ENCODE measurements around the gene CCDC30.

- TF ChIP-seq YY1 (IDR thresholded peaks at IDR 0.05; ENCODE audit: low read depth, low read length): no peak
- no peak for TF ChIP-seq E2F4 (IDR thresholded peaks at IDR 0.05; ENCODE audit: low read depth, low read length)
- no peak for TF ChIP-seq SMAD5 (IDR thresholded peaks at IDR 0.05; ENCODE audit: low read depth)
- TF ChIP-seq FOXK2 (IDR thresholded peaks at IDR 0.05): no peak
- no peak for TF ChIP-seq POLR2AphosphoS2 (IDR thresholded peaks at IDR 0.05; ENCODE audit: low read depth, low read length)
- TF ChIP-seq CTCF (IDR thresholded peaks at IDR 0.05 in 2 of 3, conservative IDR thresholded peaks at IDR 0.05 in 1 of 3; ENCODE audit: control insufficient read depth in 2 of 3, extremely low read depth in 1 of 3, insufficient read depth in 1 of 3, low read depth in 3 of 3, low read length in 3 of 3): no peak
- TF ChIP-seq CBX5 (IDR thresholded peaks at IDR 0.05; ENCODE audit: low read depth): no peak
- no peak for TF ChIP-seq SIX5 (IDR thresholded peaks at IDR 0.05; ENCODE audit: low read depth, low read length, severe bottlenecking)
- no peak for TF ChIP-seq EZH2 (IDR thresholded peaks at IDR 0.05; ENCODE audit: borderline replicate concordance, control insufficient read depth, low read depth, low read length)
- TF ChIP-seq RCOR1 (conservative IDR thresholded peaks at IDR 0.05; ENCODE audit: low read depth, low read length): no peak
- TF ChIP-seq ZNF24 (IDR thresholded peaks at IDR 0.05): no peak
- TF ChIP-seq RELA (IDR thresholded peaks at IDR 0.05; ENCODE audit: borderline replicate concordance, partially characterized antibody): no peak
- TF ChIP-seq HSF1 (IDR thresholded peaks at IDR 0.05; ENCODE audit: low read depth, low read length): no peak
- TF ChIP-seq BCL3 (IDR thresholded peaks at IDR 0.05; ENCODE audit: borderline replicate concordance, insufficient read depth, low read depth, low read length, poor library complexity, severe bottlenecking): no peak
These were observed 183.0 kb downstream of the CCDC30 start for GRCh38 chr1:42646056-42646455.

Measured in GM12878 (cell line).